Spleen (tissue), 11 donors: ENCODE results near the gene ST7. TPM values are rescaled to one million over a fixed set of nuclear protein-coding genes. Genes with fewer than 3 reads are reported as not detected.

Experiments used
- DNase-seq: peaks from one replicate; pipeline ENCODE4 v3.0.0-alpha.2; 2020
- H3K27ac ChIP-seq, 8 donors: fragments of 200-600 bp; sonication (generic) in 7 of 8; 1 replicate in 4 of 8; 2 replicates in 4 of 8; pipeline versions ENCODE4 v1.5.0 to v1.8.0; 2016 to 2021; ENCODE audit warnings: inconsistent platforms in 4 of 8, mild to moderate bottlenecking in 4 of 8, moderate library complexity in 1 of 8
- H3K27me3 ChIP-seq, 7 donors: fragments of 200-600 bp; sonication (generic) in 6 of 7; replicated peaks in 1 of 7; 1 replicate in 4 of 7; 2 replicates in 3 of 7; pipeline versions ENCODE4 v1.5.0 to v1.8.0; 2016 to 2021; ENCODE audit warnings: inconsistent platforms in 3 of 7, mild to moderate bottlenecking in 1 of 7
- H3K36me3 ChIP-seq, 6 donors: fragments of 200-600 bp; sonication (generic) in 5 of 6; 1 replicate in 4 of 6; 2 replicates in 2 of 6; pipeline versions ENCODE4 v1.5.0 to v1.8.0; 2016 to 2021; ENCODE audit warnings: inconsistent platforms in 2 of 6
- H3K4me1 ChIP-seq, 6 donors: fragments of 200-600 bp; sonication (generic) in 5 of 6; 1 replicate in 3 of 6; 2 replicates in 3 of 6; pipeline versions ENCODE4 v1.5.0 to v1.8.0; 2016 to 2021; ENCODE audit warnings: inconsistent platforms in 3 of 6
- H3K4me3 ChIP-seq, 8 donors: fragments of 200-600 bp; sonication (generic) in 7 of 8; 1 replicate in 4 of 8; 2 replicates in 4 of 8; pipeline versions ENCODE4 v1.5.0 to v1.8.0; 2016 to 2021; ENCODE audit warnings: inconsistent platforms in 4 of 8, mild to moderate bottlenecking in 4 of 8, moderate library complexity in 2 of 8
- H3K9me3 ChIP-seq, 8 donors: fragments of 200-600 bp; sonication (generic) in 7 of 8; 1 replicate in 4 of 8; 2 replicates in 4 of 8; pipeline versions ENCODE4 v1.5.0 to v1.8.0; 2016 to 2021; ENCODE audit warnings: inconsistent platforms in 4 of 8
- CTCF ChIP-seq, 11 experiments: fragments of 200-600 bp in 7 of 11; fragments of 450-650 bp in 4 of 11; sonication (generic) in 4 of 11; IDR thresholded peaks in 8 of 11; conservative IDR thresholded peaks in 3 of 11; 1 replicate in 7 of 11; 2 replicates in 4 of 11; pipeline versions ENCODE4 v1.4.0 to v1.8.0; 2016 to 2021; ENCODE audit warnings: antibody characterized with exemption in 11 of 11, inconsistent platforms in 4 of 11, mild to moderate bottlenecking in 1 of 11
- POLR2A ChIP-seq, 3 donors: fragments of 450-650 bp; IDR thresholded peaks; one replicate each; pipeline ENCODE4 v1.5.1; 2017; ENCODE audit warnings: antibody characterized with exemption in 3 of 3, mild to moderate bottlenecking in 1 of 3
- POLR2AphosphoS5 ChIP-seq, 3 donors: sonication (generic); formaldehyde crosslinking; IDR thresholded peaks; one replicate each; pipeline ENCODE4 v1.5.1; 2017; ENCODE audit warnings: antibody characterized with exemption in 3 of 3
- WGBS, 5 donors: extraction: QIAGEN DNeasy Blood & Tissue Kit in 3 of 5; methylation state at CpG; one replicate each; pipeline versions ENCODE4 v1.1.5 to v1.1.7; 2013 to 2018; 5-methylcytosine and 5-hydroxymethylcytosine counted together
- intact Hi-C: fragments of 100-400 bp; cut with DNase I; formaldehyde crosslinking; loops from one replicate; pipeline ENCODE4 v1.15.0; 2023; ENCODE audit warnings: low total_unique reads
- polyA plus RNA-seq, 3 donors: library from polyadenylated mRNA; stranded (reverse); fragments of 200-250 nt; gene quantifications; one replicate each; pipeline ENCODE4 v1.2.1, GENCODE V29; 2013
- total RNA-seq, 7 donors: library from RNA; depleted of rRNA in 3 of 7; stranded (reverse); fragments of >200 nt in 3 of 7; fragmentation: NEBNext Ultra II Directional in 4 of 7; extraction: Animal tissue kit (Norgen Biotek cat#: 25700) in 4 of 7; gene quantifications; one replicate each; pipeline versions ENCODE4 v1.1.0 to v1.2.1, GENCODE V29; 2016 to 2021
- donor health status: healthy with polysubstance abuse.
- donor health status: DM: no; HTN: no; CAD: no; lungs with moderate emphysema.
- donor health status: DM: no; HTN: no; CAD: no.
- donor health status: Bipolar disorder and iron deficiency.
- donor health status: healthy.
- donor health status: DM: no; HTN: no; CAD: no.
- donor health status: DM: yes; HTN: yes; CAD: no.

ST7 gene
- total and polyA plus RNA-seq, 10 donors: 4.7 to 36.4 (median 15.8) TPM

- DNase-seq: no peak
- intact Hi-C loops: no loop called here
- 72 to 78% (median 74%) methylated on average over 4 of the region's 4 CpGs for WGBS, 5 donors
- no peaks in the 10 kb centered on the region for H3K36me3 ChIP-seq
- peaks cover 0 to 8% (median 3%) of the 10 kb centered on the region in 6 donors for H3K4me1 ChIP-seq
- no peaks in the 10 kb centered on the region for H3K9me3 ChIP-seq
- no peaks in the 10 kb centered on the region for H3K27me3 ChIP-seq
- H3K27ac ChIP-seq: no peak overlapping the region
- H3K4me3 ChIP-seq: no peak overlapping the region
- no peak for TF ChIP-seq CTCF (IDR thresholded peaks at IDR 0.05 in 8 of 11, conservative IDR thresholded peaks at IDR 0.05 in 3 of 11)
- no peak for TF ChIP-seq POLR2A (IDR thresholded peaks at IDR 0.05)
- no peak for TF ChIP-seq POLR2AphosphoS5 (IDR thresholded peaks at IDR 0.05)
These were observed 143.0 kb downstream of the ST7 start for GRCh38 chr7:117096330-117096729.

GRCh38 chr7:117096942-117097341, 143.6 kb downstream of the ST7 start:
- no peaks in the 10 kb centered on the region for H3K36me3 ChIP-seq
- intact Hi-C loops: no loop called here
- DNase-seq: no peak

GRCh38 chr7:117097860-117098259, 144.6 kb downstream of the ST7 start:
- intact Hi-C loops: no loop called here
- no peak overlapping the region for H3K4me3 ChIP-seq
- H3K36me3 ChIP-seq: no peaks in the 10 kb centered on the region
- TF ChIP-seq POLR2A (IDR thresholded peaks at IDR 0.05): no peak
- no peak for TF ChIP-seq CTCF (IDR thresholded peaks at IDR 0.05 in 8 of 11, conservative IDR thresholded peaks at IDR 0.05 in 3 of 11)
- TF ChIP-seq POLR2AphosphoS5 (IDR thresholded peaks at IDR 0.05): no peak
- DNase-seq: no peak
- peaks cover 0 to under 1% (median 0%) of the 10 kb centered on the region in 6 donors for H3K4me1 ChIP-seq
- H3K27me3 ChIP-seq: no peaks in the 10 kb centered on the region
- H3K27ac ChIP-seq: no peak overlapping the region
- no peaks in the 10 kb centered on the region for H3K9me3 ChIP-seq
- 95 to 99% (median 96%) methylated on average over 5 of the region's 5 CpGs for WGBS, 5 donors

More at GRCh38 chr7:117096942-117097341, 143.6 kb downstream of the ST7 start:
- peaks cover 0 to 8% (median 3%) of the 10 kb centered on the region in 6 donors for H3K4me1 ChIP-seq
- no peaks in the 10 kb centered on the region for H3K9me3 ChIP-seq
- no peak for TF ChIP-seq POLR2A (IDR thresholded peaks at IDR 0.05)
- no peak for TF ChIP-seq POLR2AphosphoS5 (IDR thresholded peaks at IDR 0.05)
- no peak for TF ChIP-seq CTCF (IDR thresholded peaks at IDR 0.05 in 8 of 11, conservative IDR thresholded peaks at IDR 0.05 in 3 of 11)
- no peak overlapping the region for H3K27ac ChIP-seq
- H3K4me3 ChIP-seq: no peak overlapping the region
- H3K27me3 ChIP-seq: no peaks in the 10 kb centered on the region

GRCh38 chr7:117098457-117098856, 145.2 kb downstream of the ST7 start:
- Histone ChIP-seq H3K27ac (no peak overlapping the region), H3K4me3 (no peak overlapping the region), H3K4me1 (no peaks in the 10 kb centered on the region), H3K9me3 (no peaks in the 10 kb centered on the region), H3K27me3 (no peaks in the 10 kb centered on the region), H3K36me3 (no peaks in the 10 kb centered on the region)
- TF ChIP-seq POLR2A (IDR thresholded peaks at IDR 0.05) (no peak), POLR2AphosphoS5 (IDR thresholded peaks at IDR 0.05) (no peak), CTCF (IDR thresholded peaks at IDR 0.05 in 8 of 11, conservative IDR thresholded peaks at IDR 0.05 in 3 of 11) (no peak)
- DNase-seq: no peak
- WGBS, 5 donors: 50 to 88% (median 77%) methylated on average over 1 of the region's 1 CpG
- intact Hi-C loops: no loop called here
